ENCODE measurements around the gene RALGPS2. TPM values are rescaled to one million over a fixed set of nuclear protein-coding genes. Genes with fewer than 3 reads are reported as not detected.

RALGPS2 gene
- total and polyA plus RNA-seq, 2 of the 8 experiments (the other 6 are each of a cell fraction or from before 2014, with no cell fraction given) = 6.7 to 38.0 TPM

- no peak overlapping the region for H2AK5ac ChIP-seq (ENCODE audit: low read depth, low read length)
- H3K4ac ChIP-seq (replicated peaks; ENCODE audit: insufficient read length, low read depth, low read length) = no peak overlapping the region
- no peak overlapping the region for H2BK15ac ChIP-seq (ENCODE audit: low read length)
- POLR2A ChIA-PET (ENCODE audit: partially characterized antibody) = no interaction called here
- no peak overlapping the region for H3K27ac ChIP-seq (ENCODE audit: low read depth, low read length)
- H3K79me2 ChIP-seq (ENCODE audit: control insufficient read depth in 1 of 2, insufficient read depth in 2 of 2, low read length in 2 of 2) = no peaks in the 10 kb centered on the region
- no peak overlapping the region for H2AFZ ChIP-seq (ENCODE audit: low read length)
- TF ChIP-seq NANOG (IDR thresholded peaks at IDR 0.05; ENCODE audit: insufficient read depth, low read depth, low read length, poor library complexity, severe bottlenecking) (no peak), CHD1 (IDR thresholded peaks at IDR 0.05; ENCODE audit: low read depth, low read length) (no peak), SAP30 (IDR thresholded peaks at IDR 0.05; ENCODE audit: insufficient read depth, insufficient replicate concordance, low read length) (no peak), MAFK (IDR thresholded peaks at IDR 0.05; ENCODE audit: low read depth, low read length) (no peak), ASH2L (IDR thresholded peaks at IDR 0.05; ENCODE audit: low read length) (no peak), POU5F1 (IDR thresholded peaks at IDR 0.05; ENCODE audit: low read depth, low read length) (no peak), TCF12 (IDR thresholded peaks at IDR 0.05; ENCODE audit: low read depth, low read length) (no peak), FOSL1 (IDR thresholded peaks at IDR 0.05; ENCODE audit: insufficient read depth, low read depth, low read length) (no peak)
- H4K5ac ChIP-seq (ENCODE audit: insufficient read length, low read depth, low read length) = no peak overlapping the region
- no peak overlapping the region for H2BK120ac ChIP-seq (replicated peaks; ENCODE audit: low read depth, low read length)
- H2BK12ac ChIP-seq (ENCODE audit: low read depth, low read length) = no peak overlapping the region
- H3K4me2 ChIP-seq (ENCODE audit: insufficient read depth in 1 of 2, low read depth in 2 of 2, low read length in 2 of 2) = no peak overlapping the region
- no peak for DNase-seq (ENCODE audit: low read depth in 1 of 2, low spot score in 2 of 2)
- CTCF ChIA-PET (ENCODE audit: partially characterized antibody) = interaction anchor here (0.6 kb wide), 1 partner anchor 749 kb away, joined by 5 read pairs; no protein-coding TSS in a partner anchor
- H4K8ac ChIP-seq (ENCODE audit: extremely low read depth, insufficient read depth, low read length) = no peak overlapping the region
- no peak for FAIRE-seq
- no peak overlapping the region for H3K23ac ChIP-seq (ENCODE audit: insufficient read length)
- H3K23me2 ChIP-seq (ENCODE audit: low read depth, low read length) = no peaks in the 10 kb centered on the region
- H2BK5ac ChIP-seq (ENCODE audit: low read depth, low read length) = no peak overlapping the region
- H3K9ac ChIP-seq (replicated peaks in 1 of 4; ENCODE audit: extremely low read depth in 1 of 4, low read depth in 3 of 4, low read length in 3 of 4) = no peak overlapping the region
- H4K91ac ChIP-seq (replicated peaks; ENCODE audit: insufficient read length, low read length) = no peak overlapping the region
- no peak overlapping the region for H3K56ac ChIP-seq (replicated peaks; ENCODE audit: insufficient read length, low read depth, low read length)
- no peaks in the 10 kb centered on the region for H3K4me1 ChIP-seq (replicated peaks in 1 of 4; ENCODE audit: control insufficient read depth in 3 of 4, insufficient read depth in 4 of 4, low read length in 3 of 4)
- no peak overlapping the region for H3K18ac ChIP-seq (ENCODE audit: extremely low read depth, low read length)
- H3K36me3 ChIP-seq (ENCODE audit: control insufficient read depth in 2 of 4, insufficient read depth in 4 of 4, low read length in 3 of 4) = peaks cover 0 to 5% (median 1%) of the 10 kb centered on the region in 4 experiments; a peak in 1 of 8 replicates
- no peaks in the 10 kb centered on the region for H3K27me3 ChIP-seq (replicated peaks in 1 of 4; ENCODE audit: control insufficient read depth in 3 of 4, extremely low read depth in 1 of 4, insufficient read depth in 3 of 4, low read length in 3 of 4)
- no peak overlapping the region for H3K14ac ChIP-seq (ENCODE audit: insufficient read length)
- no peaks in the 10 kb centered on the region for H3K79me1 ChIP-seq (ENCODE audit: low read depth, low read length)
- no peaks in the 10 kb centered on the region for H4K20me1 ChIP-seq (replicated peaks in 1 of 2; ENCODE audit: control insufficient read depth in 1 of 2, insufficient read depth in 2 of 2, low read length in 2 of 2)
- H3K4me3 ChIP-seq (ENCODE audit: extremely low read depth in 1 of 4, insufficient read depth in 2 of 4, low read depth in 3 of 4, low read length in 4 of 4) = no peak overlapping the region
- H2BK20ac ChIP-seq (ENCODE audit: low read length) = no peak overlapping the region
- no peaks in the 10 kb centered on the region for H3K9me3 ChIP-seq (ENCODE audit: insufficient read depth in 2 of 2, low read depth in 1 of 2, low read length in 1 of 2)
These were observed 85.5 kb downstream of the RALGPS2 start for GRCh38 chr1:178810585-178810984.
